HepG2 (cell line): ENCODE data around the gene AARSD1. TPM values are rescaled to one million over a fixed set of nuclear protein-coding genes. Genes with fewer than 3 reads are reported as not detected.
A peak's percentile ranks its signal among the peaks of the same experiment; 100 is the strongest.

Source experiments
- ATAC-seq: fragments of 200-7000 bp; cut with Tn5 transposase; 3 replicates; pipeline ENCODE4 v1.9.1; 2020; ENCODE audit warnings: mild to moderate bottlenecking, moderate library complexity
- BruUV-seq: library from RNA; stranded (reverse); fragments of 400-500 nt; replicated peaks from 2 replicates; lab custom pipeline; 2021; lab: Mats Ljungman, UMichigan
- CTCF ChIA-PET: fragments of 300-600 bp; formaldehyde crosslinking; extraction: SDS; loops from one replicate; lab custom pipeline; 2021; ENCODE audit warnings: low total read pairs, inconsistent platforms, low intra/inter-chr PET ratio; lab: Yijun Ruan, JAX
- POLR2A ChIA-PET: fragments of 350-600 bp; sonication (Branson Sonifier 250); formaldehyde crosslinking; loops from one replicate; lab custom pipeline; 2020; ENCODE audit warnings: antibody characterized with exemption, inconsistent platforms; lab: Yijun Ruan, JAX
- DNase-seq: peaks from one replicate; pipeline ENCODE4 v3.0.0-alpha.2; 2015; ENCODE audit warnings: low spot score
- FAIRE-seq: peaks from 3 replicates; lab custom pipeline; 2011; peaks lifted over from hg19 to GRCh38; lab: Jason Lieb, UNC
- H2AFZ ChIP-seq: one replicate; pipeline ENCODE4 v1.6.1; 2011; ENCODE audit warnings: low read length, inconsistent platforms
- H3K27ac ChIP-seq: fragments of 300-600 bp; 3 replicates; pipeline ENCODE4 v1.8.0; 2011; ENCODE audit warnings: mixed run types, mild to moderate bottlenecking, mixed read lengths, low read length, inconsistent platforms; ENCODE audit not compliant: insufficient read depth; ENCODE audit errors: extremely low read length
- H3K27me3 ChIP-seq, 2 experiments: fragments of 200-600 bp in 1 of 2; 2 replicates in 1 of 2; 3 replicates in 1 of 2; pipeline versions ENCODE4 v1.6.0 to v1.8.0; 2011; ENCODE audit warnings: low read length in 2 of 2, mild to moderate bottlenecking in 2 of 2, moderate library complexity in 2 of 2, inconsistent platforms in 1 of 2; ENCODE audit not compliant: insufficient read depth in 2 of 2, control insufficient read depth in 1 of 2
- H3K36me3 ChIP-seq, 2 experiments: fragments of 200-600 bp in 1 of 2; replicated peaks in 1 of 2; 2 replicates in 1 of 2; 3 replicates in 1 of 2; pipeline versions ENCODE4 v1.5.1 to v1.8.0; 2011; ENCODE audit warnings: low read length in 2 of 2, inconsistent platforms in 1 of 2; ENCODE audit not compliant: insufficient read depth in 2 of 2, control insufficient read depth in 1 of 2
- H3K4me1 ChIP-seq: 2 replicates; pipeline ENCODE4 v1.5.1; 2012; ENCODE audit warnings: low read length, inconsistent platforms; ENCODE audit not compliant: insufficient read depth
- H3K4me2 ChIP-seq: 2 replicates; pipeline ENCODE4 v1.6.0; 2011; ENCODE audit warnings: low read depth, low read length, inconsistent platforms
- H3K4me3 ChIP-seq, 3 experiments: fragments of 200-600 bp in 1 of 3; sonication (generic), shearing (Covaris generic) in 1 of 3; replicated peaks in 1 of 3; 2 replicates each; pipeline ENCODE4 v1.5.1; 2011 to 2016; ENCODE audit warnings: low read length in 3 of 3, inconsistent platforms in 2 of 3, low read depth in 2 of 3, mild to moderate bottlenecking in 2 of 3, control low read depth in 1 of 3, mixed read lengths in 1 of 3; ENCODE audit not compliant: insufficient read depth in 1 of 3
- H3K79me2 ChIP-seq: one replicate; pipeline ENCODE4 v1.6.1; 2011; ENCODE audit warnings: low read length, inconsistent platforms; ENCODE audit not compliant: insufficient read depth
- H3K9ac ChIP-seq: 2 replicates; pipeline ENCODE4 v1.6.0; 2011; ENCODE audit warnings: mild to moderate bottlenecking, low read depth, low read length, inconsistent platforms; ENCODE audit not compliant: insufficient read depth
- H3K9me3 ChIP-seq: 2 replicates; pipeline ENCODE4 v1.5.1; 2012; ENCODE audit warnings: mild to moderate bottlenecking, low read length
- H4K20me1 ChIP-seq: 2 replicates; pipeline ENCODE4 v1.6.0; 2011; ENCODE audit warnings: inconsistent platforms, mild to moderate bottlenecking, low read length, moderate library complexity; ENCODE audit not compliant: insufficient read depth
- NR2F1 ChIP-seq, 2 experiments: fragments of 450-650 bp in 1 of 2; formaldehyde crosslinking in 1 of 2; IDR thresholded peaks; 2 replicates each; pipeline versions ENCODE4 v1.5.0 to v1.6.1; 2016 to 2020; ENCODE audit warnings: mild to moderate bottlenecking in 1 of 2, missing compliant biosample characterization in 1 of 2, missing genetic modification reagents in 1 of 2, moderate library complexity in 1 of 2
- PATZ1 ChIP-seq: sonication (generic); formaldehyde crosslinking; IDR thresholded peaks from 2 replicates; pipeline ENCODE4 v1.4.0; 2020; ENCODE audit warnings: missing genetic modification reagents
- ZKSCAN1 ChIP-seq: fragments of 150-350 bp; IDR thresholded peaks from 2 replicates; pipeline ENCODE4 v1.6.1; 2014; ENCODE audit warnings: low read length
- ZNF10 ChIP-seq: sonication (generic); formaldehyde crosslinking; IDR thresholded peaks from 2 replicates; pipeline ENCODE4 v1.4.0; 2020; ENCODE audit warnings: mild to moderate bottlenecking, low read depth, missing genetic modification reagents, borderline replicate concordance
- ZNF263 ChIP-seq: sonication (generic); formaldehyde crosslinking; IDR thresholded peaks from 2 replicates; pipeline ENCODE4 v1.4.0; 2020; ENCODE audit warnings: missing genetic modification reagents
- WGBS: methylation state at CpG from one replicate; pipeline ENCODE4 v1.1.6; 2017; ENCODE audit warnings: low lambda C conversion rate; 5-methylcytosine and 5-hydroxymethylcytosine counted together
- in situ Hi-C: cut with HindIII; loops from 2 replicates; pipeline ENCODE4 v1.10.0; 2017; ENCODE audit warnings: low pct_unique_long_range_greater_than_20kb; ENCODE audit not compliant: extremely low pct_ligation_motif_present
- intact Hi-C: fragments of 100-400 bp; cut with micrococcal nuclease; formaldehyde crosslinking; loops from one replicate; pipeline ENCODE4 v1.10.0; 2022; ENCODE audit not compliant: unreplicated experiment
- polyA plus RNA-seq, 8 experiments: library from polyadenylated mRNA; depleted of rRNA in 3 of 8; stranded (reverse) in 7 of 8; unstranded in 1 of 8; fragments of >200 nt; fragmentation: Illumina TruSeq in 4 of 8; extraction: Trizol in 4 of 8; gene quantifications; 2 replicates each; pipeline versions ENCODE4 v1.2.1 to v1.2.3, GENCODE V29; 2011 to 2016; ENCODE audit warnings: low read depth in 4 of 8, missing spikeins in 1 of 8, mixed read lengths in 1 of 8; ENCODE audit not compliant: insufficient read depth in 1 of 8
- total RNA-seq, 5 experiments: library from RNA; depleted of rRNA; stranded (reverse); fragments of >200 nt; fragmentation: Illumina TruSeq; extraction: Trizol; gene quantifications; 2 replicates each; pipeline ENCODE4 v1.2.3, GENCODE V29; 2016; ENCODE audit warnings: low read depth in 1 of 5

The AARSD1 gene
- total and polyA plus RNA-seq, 2 of the 13 experiments (the other 11 are each of a cell fraction or from before 2014, with no cell fraction given) = 24.7 to 29.3 TPM

- 0 out of 2 replicates have a peak, but pooled peaks have one; percentile 56 for TF ChIP-seq PATZ1
- TF ChIP-seq, all 625 proteins: peak for 8; not testable (repeated sequence) for 617
Observed at GRCh38 chr17:42973323-42973722, 9.1 kb upstream of the AARSD1 start (continued).

GRCh38 chr17:42971589-42971988, 7.3 kb upstream of the AARSD1 start:
- CTCF ChIA-PET = no interaction called here
- no peak overlapping the region for H2AFZ ChIP-seq
- H3K4me2 ChIP-seq = no peak overlapping the region
- H3K4me3 ChIP-seq = no peak overlapping the region
- H3K27ac ChIP-seq = no peak overlapping the region
- POLR2A ChIA-PET = no interaction called here
- H3K27me3 ChIP-seq = no peaks in the 10 kb centered on the region
- no peaks in the 10 kb centered on the region for H3K79me2 ChIP-seq
- no peaks in the 10 kb centered on the region for H3K9me3 ChIP-seq
- H3K4me1 ChIP-seq = peaks cover 46% of the 10 kb centered on the region
- BruUV-seq = no TSS peak
- in situ Hi-C loops = no loop called here
- 83% methylated on average over 5 of the region's 5 CpGs for WGBS
- TF ChIP-seq ZNF10 (CRISPR knock-in tag) (no peak), ZNF263 (CRISPR knock-in tag) (peak; percentile 79), PATZ1 (no peak), NR2F1 (CRISPR knock-in tag; IDR thresholded peaks at IDR 0.05) (no peak), ZKSCAN1 (0 out of 2 replicates have a peak, but pooled peaks have one; percentile 53)
- TF ChIP-seq, all 625 proteins: peak for 2
- intact Hi-C loops = no loop called here
- Histone ChIP-seq H3K36me3 (no peaks in the 10 kb centered on the region), H3K9ac (no peak overlapping the region), H4K20me1 (no peaks in the 10 kb centered on the region)
- no peak for FAIRE-seq
- peak; percentile 40 for ATAC-seq
- no peak for DNase-seq
